ENCODE results near the gene FALEC. TPM values are rescaled to one million over a fixed set of nuclear protein-coding genes. Genes with fewer than 3 reads are reported as not detected.
A peak's percentile ranks its signal among the peaks of the same experiment; 100 is the strongest.

FALEC gene
- total and polyA plus RNA-seq, 2 of the 8 experiments (the other 6 are each of a cell fraction or from before 2014, with no cell fraction given) = not detected

GRCh38 chr1:150484431-150484830, 31.1 kb upstream of the FALEC start:
- TF ChIP-seq CREB1 (IDR thresholded peaks at IDR 0.05) = no peak
- TF ChIP-seq HDAC6 (IDR thresholded peaks at IDR 0.05; ENCODE audit: low read depth, low read length) = no peak
- TF ChIP-seq GTF2F1 (IDR thresholded peaks at IDR 0.05; ENCODE audit: borderline replicate concordance, low read depth, low read length) = no peak
- TF ChIP-seq RBBP5 (IDR thresholded peaks at IDR 0.05; ENCODE audit: borderline replicate concordance, low read depth, low read length) = no peak

More at GRCh38 chr1:150484431-150484830, 31.1 kb upstream of the FALEC start:
- Histone ChIP-seq H3K27me3 (replicated peaks in 1 of 4; ENCODE audit: control insufficient read depth in 3 of 4, extremely low read depth in 1 of 4, insufficient read depth in 3 of 4, low read length in 3 of 4) (no peaks in the 10 kb centered on the region), H3K79me2 (ENCODE audit: control insufficient read depth in 1 of 2, insufficient read depth in 2 of 2, low read length in 2 of 2) (peaks cover 0 to 10% of the 10 kb centered on the region in 2 experiments; a peak in 2 of 4 replicates), H3K56ac (replicated peaks; ENCODE audit: insufficient read length, low read depth, low read length) (no peak overlapping the region), H3K9ac (replicated peaks in 1 of 4; ENCODE audit: extremely low read depth in 1 of 4, low read depth in 3 of 4, low read length in 3 of 4) (no peak overlapping the region), H4K5ac (ENCODE audit: insufficient read length, low read depth, low read length) (no peak overlapping the region), H3K14ac (ENCODE audit: insufficient read length) (no peak overlapping the region), H3K23ac (ENCODE audit: insufficient read length) (no peak overlapping the region), H2AFZ (ENCODE audit: low read length) (peak overlapping the region; percentile 86), H2BK20ac (ENCODE audit: low read length) (no peak overlapping the region), H3K79me1 (ENCODE audit: low read depth, low read length) (no peaks in the 10 kb centered on the region), H3K4me2 (ENCODE audit: insufficient read depth in 1 of 2, low read depth in 2 of 2, low read length in 2 of 2) (no peak overlapping the region), H2BK12ac (ENCODE audit: low read depth, low read length) (no peak overlapping the region), H3K9me3 (ENCODE audit: insufficient read depth in 2 of 2, low read depth in 1 of 2, low read length in 1 of 2) (no peaks in the 10 kb centered on the region), H2BK15ac (ENCODE audit: low read length) (no peak overlapping the region), H3K27ac (ENCODE audit: low read depth, low read length) (no peak overlapping the region), H4K91ac (replicated peaks; ENCODE audit: insufficient read length, low read length) (no peak overlapping the region), H2BK5ac (ENCODE audit: low read depth, low read length) (no peak overlapping the region), H3K4me1 (replicated peaks in 1 of 4; ENCODE audit: control insufficient read depth in 3 of 4, insufficient read depth in 4 of 4, low read length in 3 of 4) (peaks cover 0 to 4% (median 1%) of the 10 kb centered on the region in 4 experiments; a peak in 5 of 7 replicates), H3K23me2 (ENCODE audit: low read depth, low read length) (peaks cover 6% of the 10 kb centered on the region; the same call in 1 of the 2 replicates), H3K4me3 (ENCODE audit: extremely low read depth in 1 of 4, insufficient read depth in 2 of 4, low read depth in 3 of 4, low read length in 4 of 4) (no peak overlapping the region), H3K4ac (replicated peaks; ENCODE audit: insufficient read length, low read depth, low read length) (no peak overlapping the region), H4K8ac (ENCODE audit: extremely low read depth, insufficient read depth, low read length) (no peak overlapping the region), H2AK5ac (ENCODE audit: low read depth, low read length) (no peak overlapping the region), H4K20me1 (replicated peaks in 1 of 2; ENCODE audit: control insufficient read depth in 1 of 2, insufficient read depth in 2 of 2, low read length in 2 of 2) (no peaks in the 10 kb centered on the region), H2BK120ac (replicated peaks; ENCODE audit: low read depth, low read length) (no peak overlapping the region), H3K36me3 (ENCODE audit: control insufficient read depth in 2 of 4, insufficient read depth in 4 of 4, low read length in 3 of 4) (peaks cover 0 to 10% (median 4%) of the 10 kb centered on the region in 4 experiments; a peak in 3 of 8 replicates), H3K18ac (ENCODE audit: extremely low read depth, low read length) (no peak overlapping the region)
- CTCF ChIA-PET (ENCODE audit: partially characterized antibody) = interaction anchor here (1.0 to 1.6 kb wide), 4 partner anchors 19 to 76 kb away, joined by 4 to 5 read pairs (median 4); partner anchors contain the start of gene FALEC
- FAIRE-seq = no peak
- no peak for DNase-seq (ENCODE audit: low read depth in 1 of 2, low spot score in 2 of 2)
- POLR2A ChIA-PET (ENCODE audit: partially characterized antibody) = interaction anchor here (0.7 to 1.5 kb wide), 2 partner anchors 11 to 25 kb away, joined by 3 to 5 read pairs; no protein-coding TSS in a partner anchor
- 92% methylated on average over 5 of the region's 5 CpGs; no CpG with 5 or more reads in 1 of the 2 experiments for WGBS, 2 experiments (ENCODE audit: extremely low coverage in 1 of 2, insufficient coverage in 1 of 2, insufficient read length in 1 of 2, insufficient replicate concordance in 2 of 2, low coverage in 1 of 2, low lambda C conversion rate in 2 of 2, missing lambda C conversion rate in 1 of 2)
